GM18505 (cell line): ENCODE measurements around the gene TP53I11.

Experiments used
- ATAC-seq: cut with Tn5 transposase; IDR thresholded peaks from one replicate; pipeline ENCODE4 v1.9.1; 2021; ENCODE audit not compliant: unreplicated experiment
- POLR2A ChIP-seq: IDR thresholded peaks from 4 replicates; pipeline ENCODE4 v1.6.1; 2011; ENCODE audit warnings: borderline replicate concordance; ENCODE audit not compliant: insufficient read depth, insufficient read length; ENCODE audit errors: extremely low read depth

TP53I11 gene

DNA sequence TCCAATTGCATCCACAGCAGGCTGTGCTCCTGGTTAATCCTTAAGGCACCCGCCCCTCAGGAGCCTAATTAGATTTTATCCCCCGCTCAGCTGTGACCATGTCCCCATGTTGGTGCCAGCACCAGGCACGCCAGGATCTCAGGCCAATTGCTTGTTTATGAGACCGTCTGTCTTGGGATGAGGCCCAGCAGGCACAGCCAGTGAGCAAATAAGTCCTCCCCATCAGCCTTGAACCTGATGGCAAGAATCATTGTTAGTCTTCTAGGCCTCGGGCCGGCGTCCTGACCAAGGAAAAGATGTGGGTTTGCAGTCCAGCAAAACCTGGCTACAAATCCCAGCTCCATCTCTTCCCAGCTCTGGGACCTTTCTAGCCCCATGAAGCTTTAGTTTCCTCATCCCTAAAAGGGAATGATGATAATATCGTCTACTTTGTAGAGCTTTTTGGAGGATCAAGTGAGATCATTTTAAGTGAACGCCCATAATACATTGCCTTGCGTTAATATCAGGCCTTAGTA, 57.3 kb downstream of the TP53I11 start:
- no peak for TF ChIP-seq POLR2A

DNA sequence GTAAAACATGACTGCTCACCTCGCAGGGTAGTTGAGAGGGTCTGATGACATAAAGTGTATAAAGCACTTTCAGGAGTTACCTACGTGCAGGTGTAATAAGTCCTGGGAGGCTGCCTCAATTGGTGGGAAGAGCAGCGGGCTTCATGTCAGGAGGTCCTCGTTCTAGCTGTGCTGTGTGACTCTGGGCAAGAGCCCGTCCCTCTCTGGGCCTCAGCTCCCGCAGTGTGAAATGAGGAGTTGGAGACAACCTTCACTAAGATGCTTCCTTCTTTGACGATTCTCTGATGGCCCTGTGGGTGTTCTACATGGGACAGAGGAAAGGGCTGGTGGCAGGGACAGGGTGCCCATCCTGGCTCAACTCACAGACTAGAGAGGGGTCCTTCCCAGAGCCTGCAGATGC, 57.8 kb downstream of the TP53I11 start:
- TF ChIP-seq POLR2A = no peak
- no peak for ATAC-seq

More for the DNA sequence above, 57.3 kb downstream of the TP53I11 start:
- no peak for ATAC-seq

DNA sequence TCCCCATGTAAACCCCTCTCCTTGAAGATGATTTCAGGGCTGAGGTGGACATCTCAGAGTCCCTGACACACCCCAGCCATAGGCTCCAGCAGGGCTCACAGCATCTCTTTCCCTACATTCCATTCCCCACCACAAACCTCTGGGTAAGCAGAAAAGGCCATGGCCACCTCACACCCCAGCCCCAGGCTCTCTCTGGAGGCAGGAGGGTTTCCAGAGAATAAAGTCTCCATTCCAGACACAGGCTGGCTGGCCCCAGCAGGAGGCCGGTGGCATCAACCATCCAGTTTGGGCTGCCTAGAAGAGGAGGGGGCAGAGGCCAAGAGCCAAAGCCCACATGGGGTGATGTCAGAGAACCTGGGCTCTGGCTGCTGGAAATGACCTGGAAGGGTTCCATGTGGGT, 61.4 kb downstream of the TP53I11 start:
- ATAC-seq = no peak
- TF ChIP-seq POLR2A = no peak

DNA sequence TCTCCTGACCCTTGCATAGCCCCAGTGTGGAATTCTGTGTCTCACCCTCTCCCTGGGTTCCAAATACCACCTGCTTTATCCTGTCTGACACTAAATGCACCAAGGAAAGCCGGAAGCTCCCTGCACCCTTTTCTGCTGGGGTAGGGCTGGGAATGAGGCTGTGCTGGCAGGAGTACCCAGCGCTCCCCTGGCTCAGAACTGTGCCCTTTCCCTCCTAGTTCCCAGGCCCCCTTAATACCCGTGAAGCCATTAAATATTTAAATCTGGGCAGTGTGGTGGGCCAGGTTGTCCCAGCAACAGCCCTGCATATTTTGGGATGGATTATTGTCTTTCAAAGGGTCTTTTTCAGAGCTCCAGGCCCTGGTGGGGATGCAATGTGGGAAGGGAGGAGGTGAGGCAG, 63.0 kb downstream of the TP53I11 start:
- no peak for TF ChIP-seq POLR2A
- ATAC-seq = no peak

DNA sequence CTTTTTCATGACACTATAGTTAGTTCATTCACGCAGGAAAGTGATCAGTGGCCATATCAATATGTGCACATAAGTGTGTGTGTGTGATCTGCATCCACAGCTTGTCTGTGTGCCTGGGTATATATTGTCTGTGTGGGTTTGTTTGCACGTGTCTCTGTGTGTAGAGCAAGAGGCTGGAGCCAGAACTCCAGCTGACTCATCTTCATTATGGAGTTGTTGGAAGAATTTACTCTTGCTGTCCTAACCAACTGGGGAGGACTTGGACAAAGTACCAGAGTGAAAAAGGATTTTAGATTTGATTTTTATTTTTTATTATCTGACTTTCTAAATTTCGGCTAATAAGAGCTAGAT, 63.9 kb downstream of the TP53I11 start:
- ATAC-seq = no peak
- TF ChIP-seq POLR2A = no peak

- ATAC-seq = no peak
- no peak for TF ChIP-seq POLR2A
These were observed 64.5 kb downstream of the TP53I11 start for GRCh38 chr11:44885919-44886789.

DNA sequence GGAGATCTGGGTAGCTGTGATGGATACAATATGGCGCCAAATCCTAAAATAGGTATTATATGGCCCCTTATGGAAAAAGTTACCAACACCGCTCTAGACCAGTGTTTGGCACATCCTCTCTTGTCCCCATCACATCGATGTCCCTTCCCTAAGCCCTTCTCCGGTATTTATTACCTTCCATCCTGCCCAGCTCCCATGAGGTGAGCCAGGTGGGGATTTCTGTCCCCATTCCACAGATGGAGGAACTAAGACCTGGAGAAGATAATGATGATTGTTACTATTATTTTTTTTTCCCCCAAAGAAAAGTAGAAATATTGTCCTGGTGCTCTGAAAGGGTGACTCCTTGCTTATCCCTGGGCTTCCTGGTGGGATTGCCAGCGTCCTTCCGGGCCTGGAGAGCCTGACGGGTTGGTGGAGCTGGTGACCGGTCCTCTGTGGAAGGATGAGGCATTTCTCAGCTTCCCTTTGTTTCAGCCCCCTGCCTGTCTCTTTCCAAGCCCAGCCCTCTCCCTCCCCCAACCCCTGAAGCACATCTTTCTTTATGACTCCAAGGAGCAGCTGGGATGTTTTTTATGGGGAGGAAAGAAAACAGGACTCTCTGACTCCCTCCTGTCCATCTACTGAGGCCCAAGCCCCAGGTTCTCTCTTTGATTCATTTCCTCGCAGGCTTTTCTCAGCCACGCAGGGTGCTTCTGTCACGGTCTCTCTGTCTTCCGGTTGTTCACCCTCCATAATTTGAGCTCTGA, 65.4 kb downstream of the TP53I11 start:
- ATAC-seq = no peak
- no peak for TF ChIP-seq POLR2A

- TF ChIP-seq POLR2A = no peak
- ATAC-seq = no peak
These were observed 66.6 kb downstream of the TP53I11 start for GRCh38 chr11:44884056-44884455.

DNA sequence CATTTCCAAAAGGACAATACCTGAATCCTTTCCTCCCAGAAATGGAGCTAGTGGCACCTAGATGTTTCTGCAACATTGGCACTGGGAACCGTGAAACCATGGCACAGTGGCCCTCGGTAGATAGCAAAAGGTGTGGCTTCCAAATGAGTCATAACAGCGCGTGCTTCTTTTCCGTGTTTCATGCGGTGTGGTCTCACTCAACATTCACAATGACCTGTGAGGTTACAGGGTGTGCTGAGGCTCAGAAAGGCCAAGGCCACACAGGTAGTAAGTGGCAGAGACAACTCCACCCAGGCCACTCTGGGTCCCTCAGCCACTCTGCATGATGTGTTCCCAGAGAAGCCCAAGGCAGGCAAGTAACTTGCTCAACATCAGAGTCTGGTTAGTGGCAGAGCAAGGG, 67.4 kb downstream of the TP53I11 start:
- no peak for ATAC-seq
- TF ChIP-seq POLR2A = no peak
